Endothelial cell of umbilical vein (primary cell): Measurements from ENCODE around the gene RGS17. TPM values are rescaled to one million over a fixed set of nuclear protein-coding genes. Genes with fewer than 3 reads are reported as not detected.

Experiments used
- BruUV-seq: library from RNA; stranded (reverse); fragments of 400-500 nt; replicated peaks from 2 replicates; lab custom pipeline; 2021; lab: Mats Ljungman, UMichigan
- CTCF ChIA-PET: fragments of 300-600, 350-600 bp; sonication (Branson Sonifier 250); formaldehyde crosslinking; loops from one replicate; lab custom pipeline; 2021; ENCODE audit warnings: antibody characterized with exemption, inconsistent platforms; lab: Charles Lee
- POLR2A ChIA-PET: fragments of 300-600, 350-600 bp; sonication (Branson Sonifier 250); formaldehyde crosslinking; loops from one replicate; lab custom pipeline; 2021; ENCODE audit warnings: antibody characterized with exemption, inconsistent platforms; lab: Charles Lee
- DNase-seq: peaks from one replicate; pipeline ENCODE4 v3.0.0-alpha.2; 2011; ENCODE audit warnings: low read depth, low spot score
- FAIRE-seq: peaks from 2 replicates; lab custom pipeline; 2011; peaks lifted over from hg19 to GRCh38; lab: Jason Lieb, UNC
- H2AFZ ChIP-seq: 2 replicates; pipeline ENCODE4 v1.6.0; 2012; ENCODE audit warnings: low read depth, low read length, control low read depth, inconsistent platforms
- H3K27ac ChIP-seq: 2 replicates; pipeline ENCODE4 v1.5.1; 2011; ENCODE audit warnings: low read depth, mild to moderate bottlenecking, control low read depth, low read length, moderate library complexity; ENCODE audit not compliant: insufficient read depth
- H3K27me3 ChIP-seq, 2 experiments: 2 replicates each; pipeline versions ENCODE4 v1.6.0 to v1.6.1; 2011; ENCODE audit warnings: low read length in 2 of 2, mixed read lengths in 1 of 2; ENCODE audit not compliant: control insufficient read depth in 2 of 2, insufficient read depth in 2 of 2
- H3K36me3 ChIP-seq, 2 experiments: 2 replicates in 1 of 2; 3 replicates in 1 of 2; pipeline ENCODE4 v1.5.1; 2011; ENCODE audit warnings: low read length in 2 of 2, mild to moderate bottlenecking in 1 of 2, moderate library complexity in 1 of 2; ENCODE audit not compliant: control insufficient read depth in 2 of 2, insufficient read depth in 2 of 2; ENCODE audit errors: extremely low read depth in 1 of 2
- H3K4me1 ChIP-seq: 3 replicates; pipeline ENCODE4 v1.5.1; 2011; ENCODE audit warnings: mild to moderate bottlenecking, low read length; ENCODE audit not compliant: control insufficient read depth, insufficient read depth; ENCODE audit errors: extremely low read depth
- H3K4me2 ChIP-seq: 2 replicates; pipeline ENCODE4 v1.6.1; 2011; ENCODE audit warnings: low read length, control low read depth, mixed read lengths; ENCODE audit not compliant: insufficient read depth
- H3K4me3 ChIP-seq, 3 experiments: fragments of 200-600 bp in 1 of 3; sonication (generic), shearing (Covaris generic) in 1 of 3; replicated peaks in 1 of 3; 2 replicates each; pipeline ENCODE4 v1.5.1; 2011 to 2016; ENCODE audit warnings: control low read depth in 3 of 3, low read length in 3 of 3, mild to moderate bottlenecking in 2 of 3, inconsistent platforms in 1 of 3, low read depth in 1 of 3, moderate library complexity in 1 of 3; ENCODE audit not compliant: insufficient read depth in 1 of 3
- H3K79me2 ChIP-seq: 2 replicates; pipeline ENCODE4 v1.6.0; 2012; ENCODE audit warnings: low read length, inconsistent platforms; ENCODE audit not compliant: control insufficient read depth, insufficient read depth
- H3K9ac ChIP-seq: replicated peaks from 2 replicates; pipeline ENCODE3; 2011; ENCODE audit warnings: low read length, control low read depth; ENCODE audit not compliant: insufficient read depth; ENCODE audit errors: extremely low read depth
- H3K9me1 ChIP-seq: replicated peaks from 3 replicates; pipeline ENCODE4 v1.6.0; 2011; ENCODE audit warnings: mild to moderate bottlenecking, low read length; ENCODE audit not compliant: control insufficient read depth, insufficient read depth; ENCODE audit errors: extremely low read depth
- H3K9me3 ChIP-seq: replicated peaks from 2 replicates; pipeline ENCODE4 v1.5.1; 2012; ENCODE audit warnings: low read length, inconsistent platforms; ENCODE audit not compliant: control insufficient read depth, insufficient read depth
- H4K20me1 ChIP-seq: replicated peaks from 2 replicates; pipeline ENCODE3; 2011; ENCODE audit warnings: mild to moderate bottlenecking, low read length; ENCODE audit not compliant: control insufficient read depth, insufficient read depth; ENCODE audit errors: extremely low read depth
- CTCF ChIP-seq, 2 donors: IDR thresholded peaks; 1 replicate in 1 of 2; 2 replicates in 1 of 2; pipeline ENCODE4 v1.5.1; 2011; ENCODE audit warnings: low read length in 2 of 2, mild to moderate bottlenecking in 2 of 2, moderate library complexity in 2 of 2, control low read depth in 1 of 2, inconsistent platforms in 1 of 2, low read depth in 1 of 2; ENCODE audit not compliant: insufficient read depth in 1 of 2; ENCODE audit errors: extremely low read depth in 1 of 2
- EZH2 ChIP-seq: IDR thresholded peaks from 2 replicates; pipeline ENCODE4 v1.6.1; 2012; ENCODE audit warnings: borderline replicate concordance, low read depth, mild to moderate bottlenecking, moderate library complexity, low read length, inconsistent platforms; ENCODE audit not compliant: severe bottlenecking
- FOS ChIP-seq: IDR thresholded peaks from 2 replicates; pipeline ENCODE4 v1.6.1; 2011; ENCODE audit warnings: mild to moderate bottlenecking, low read length, moderate library complexity, borderline replicate concordance; ENCODE audit not compliant: insufficient read depth
- GATA2 ChIP-seq: IDR thresholded peaks from 2 replicates; pipeline ENCODE4 v1.7.0; 2011; ENCODE audit warnings: low read depth, mild to moderate bottlenecking, moderate library complexity, mixed read lengths, low read length; ENCODE audit not compliant: insufficient read length, insufficient read depth
- JUN ChIP-seq: IDR thresholded peaks from 2 replicates; pipeline ENCODE4 v1.6.1; 2011; ENCODE audit warnings: borderline replicate concordance, low read depth; ENCODE audit not compliant: insufficient read length, insufficient read depth
- MYC ChIP-seq: IDR thresholded peaks from one replicate; pipeline ENCODE4 v1.6.1; 2011; ENCODE audit warnings: mild to moderate bottlenecking, low read depth, low read length
- POLR2A ChIP-seq: IDR thresholded peaks from 2 replicates; pipeline ENCODE4 v1.6.1; 2012; ENCODE audit warnings: low read depth, mild to moderate bottlenecking, control low read depth, low read length
- POLR2AphosphoS5 ChIP-seq: IDR thresholded peaks from 2 replicates; pipeline ENCODE4 v1.6.1; 2012; ENCODE audit warnings: low read depth, mild to moderate bottlenecking, control low read depth, low read length, moderate library complexity; ENCODE audit not compliant: insufficient read depth
- dilution Hi-C: fragments of 300-500 bp; cut with MboI; formaldehyde crosslinking; loops from one replicate; pipeline ENCODE4 v1.15.0; 2019; ENCODE audit warnings: low sequenced_read_pairs; ENCODE audit not compliant: extremely low pct_ligation_motif_present
- intact Hi-C: fragments of 100-400 bp; cut with micrococcal nuclease; formaldehyde crosslinking; loops from one replicate; pipeline ENCODE4 v1.10.0; 2022
- polyA plus RNA-seq, 4 experiments: library from polyadenylated mRNA; depleted of rRNA in 3 of 4; stranded (reverse) in 3 of 4; unstranded in 1 of 4; fragments of >200 nt; gene quantifications; 2 replicates each; pipeline versions ENCODE4 v1.2.1 to v1.2.3, GENCODE V29; 2011 to 2012; ENCODE audit warnings: missing spikeins in 1 of 4
- total RNA-seq: library from RNA; stranded (reverse); gene quantifications from 2 replicates; pipeline ENCODE4 v1.2.3, GENCODE V29; 2021
- TF ChIP-seq, protein P1 (sequence below): IDR thresholded peaks from 2 replicates; pipeline ENCODE4 v1.6.1; 2011; ENCODE audit not compliant: insufficient read depth, insufficient read length

Gene RGS17
- total and polyA plus RNA-seq, 2 donors (not counting 3 experiments of a cell fraction or from before 2014, with no cell fraction given) = 0.40 to 1.1 TPM

- dilution Hi-C loops = no loop called here
- Histone ChIP-seq H3K27ac (peak overlapping the region; percentile 78), H3K27me3 (no peaks in the 10 kb centered on the region), H3K9ac (peak overlapping the region; percentile 50), H2AFZ (no peak overlapping the region), H3K4me3 (no peak overlapping the region), H3K4me2 (peak overlapping the region; percentile 27), H3K79me2 (no peaks in the 10 kb centered on the region), H3K4me1 (peaks cover 42% of the 10 kb centered on the region), H3K36me3 (no peaks in the 10 kb centered on the region), H4K20me1 (no peaks in the 10 kb centered on the region), H3K9me3 (no peaks in the 10 kb centered on the region), H3K9me1 (no peaks in the 10 kb centered on the region)
- FAIRE-seq (peak; percentile 92), DNase-seq (peak; percentile 94)
- intact Hi-C loops = loop anchor here (1.0 to 5.0 kb wide), 5 partner anchors 10 to 388 kb away; partner anchors contain the start of genes MTRF1L and RGS17
- CTCF ChIA-PET = interaction anchor here (1.2 kb wide), 1 partner anchor 58 kb away, joined by 7 read pairs; no protein-coding TSS in a partner anchor
- TF ChIP-seq POLR2AphosphoS5 (peak; percentile 48), POLR2A (no peak), MYC (peak; percentile 69), CTCF (IDR thresholded peaks at IDR 0.05; ENCODE audit: extremely low read depth in 1 of 2, insufficient read depth in 1 of 2, low read depth in 1 of 2, low read length in 2 of 2) (no peak), GATA2 (peak; percentile 64), JUN (peak; percentile 92), EZH2 (no peak), FOS (peak; percentile 91)
- TF ChIP-seq, protein P1, sequence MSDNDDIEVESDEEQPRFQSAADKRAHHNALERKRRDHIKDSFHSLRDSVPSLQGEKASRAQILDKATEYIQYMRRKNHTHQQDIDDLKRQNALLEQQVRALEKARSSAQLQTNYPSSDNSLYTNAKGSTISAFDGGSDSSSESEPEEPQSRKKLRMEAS = peak; percentile 64
- POLR2A ChIA-PET = no interaction called here
- BruUV-seq = TSS peak; percentile 77
Measured at GRCh38 chr6:153090241-153090930, 40.7 kb downstream of the RGS17 start.
